ENCODE measurements around the gene TAS1R3.

DNA sequence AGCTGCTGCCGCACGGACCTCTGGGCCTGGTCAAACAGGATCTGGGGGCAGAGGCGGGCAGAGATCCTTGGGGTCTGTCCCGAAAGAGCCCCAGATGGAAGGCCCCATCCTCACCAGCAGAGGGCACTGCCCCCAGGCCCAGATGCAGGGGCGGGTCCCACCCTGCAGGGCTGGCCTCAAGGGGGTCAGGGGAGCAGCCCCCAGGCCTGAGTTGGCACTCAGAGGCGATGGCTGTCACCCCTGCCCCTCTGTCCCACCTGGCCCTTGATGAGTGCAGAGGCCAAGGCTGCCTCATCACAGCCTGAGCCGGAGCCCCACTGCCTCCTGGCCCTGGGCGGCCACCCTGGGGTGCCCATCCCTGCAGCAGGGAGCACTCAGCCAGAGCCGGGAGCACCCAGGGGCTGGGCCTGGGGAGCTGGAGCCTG is 29.1 kb upstream of the TAS1R3 start:
- TF ChIP-seq, protein P1, sequence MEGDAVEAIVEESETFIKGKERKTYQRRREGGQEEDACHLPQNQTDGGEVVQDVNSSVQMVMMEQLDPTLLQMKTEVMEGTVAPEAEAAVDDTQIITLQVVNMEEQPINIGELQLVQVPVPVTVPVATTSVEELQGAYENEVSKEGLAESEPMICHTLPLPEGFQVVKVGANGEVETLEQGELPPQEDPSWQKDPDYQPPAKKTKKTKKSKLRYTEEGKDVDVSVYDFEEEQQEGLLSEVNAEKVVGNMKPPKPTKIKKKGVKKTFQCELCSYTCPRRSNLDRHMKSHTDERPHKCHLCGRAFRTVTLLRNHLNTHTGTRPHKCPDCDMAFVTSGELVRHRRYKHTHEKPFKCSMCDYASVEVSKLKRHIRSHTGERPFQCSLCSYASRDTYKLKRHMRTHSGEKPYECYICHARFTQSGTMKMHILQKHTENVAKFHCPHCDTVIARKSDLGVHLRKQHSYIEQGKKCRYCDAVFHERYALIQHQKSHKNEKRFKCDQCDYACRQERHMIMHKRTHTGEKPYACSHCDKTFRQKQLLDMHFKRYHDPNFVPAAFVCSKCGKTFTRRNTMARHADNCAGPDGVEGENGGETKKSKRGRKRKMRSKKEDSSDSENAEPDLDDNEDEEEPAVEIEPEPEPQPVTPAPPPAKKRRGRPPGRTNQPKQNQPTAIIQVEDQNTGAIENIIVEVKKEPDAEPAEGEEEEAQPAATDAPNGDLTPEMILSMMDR (IDR thresholded peaks at IDR 0.05): peak in 1 of 3 experiments; percentile 24
- TF ChIP-seq POLR2A (IDR thresholded peaks at IDR 0.05): no peak

All from testis (tissue), 2 donors.